HG03521 (cell line): ENCODE results near the gene RHCE.
"Not testable (repeated sequence)": the region's sequence is repeated elsewhere in the genome, so short reads cannot be mapped to it uniquely, and the experiment has no call there.

Experiments used
- ATAC-seq: cut with Tn5 transposase; IDR thresholded peaks from one replicate; pipeline ENCODE4 v1.9.1; 2021; ENCODE audit warnings: mild to moderate bottlenecking, moderate library complexity; ENCODE audit not compliant: unreplicated experiment

Gene RHCE

GRCh38 chr1:25349606-25350005 is 71.0 kb downstream of the RHCE start:
- no peak for ATAC-seq

GRCh38 chr1:25347556-25347955 is 73.1 kb downstream of the RHCE start:
- no peak for ATAC-seq

DNA sequence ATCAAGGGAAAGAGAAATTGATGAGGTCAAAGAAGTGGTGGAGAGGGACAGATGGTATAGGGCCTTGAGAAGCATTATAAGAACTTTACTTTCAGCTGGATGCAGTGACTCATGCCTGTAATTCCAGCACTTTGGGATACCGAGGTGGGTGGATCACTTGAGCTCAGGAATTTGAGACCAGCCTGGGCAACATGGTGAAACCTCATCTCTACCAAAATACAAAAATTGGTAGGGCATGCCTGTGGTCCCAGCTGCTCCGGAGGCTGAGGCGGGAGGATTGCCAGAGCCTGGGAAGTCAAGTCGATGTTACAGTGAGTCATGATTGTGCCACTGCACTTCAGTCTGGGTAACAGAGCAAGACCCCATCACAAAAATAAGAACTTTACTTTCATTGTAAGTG is 76.8 kb downstream of the RHCE start:
- no peak for ATAC-seq

- no peak for ATAC-seq
These were observed 77.8 kb downstream of the RHCE start for GRCh38 chr1:25342846-25343245.

GRCh38 chr1:25341746-25342145 is 78.9 kb downstream of the RHCE start:
- ATAC-seq, result no peak

- no peak for ATAC-seq
These were observed 81.6 kb downstream of the RHCE start for GRCh38 chr1:25338986-25339385.

- peak; percentile 64 for ATAC-seq
These were observed 82.2 kb downstream of the RHCE start, which contains the start of gene TMEM50A for GRCh38 chr1:25338188-25338981. TSS of gene TMEM50A (plus strand) at chr1:25338334. CDS start at chr1:25340487, 2,153 bp downstream.

- peak; percentile 30 for ATAC-seq
These were observed 83.0 kb downstream of the RHCE start for GRCh38 chr1:25337483-25338187.

DNA sequence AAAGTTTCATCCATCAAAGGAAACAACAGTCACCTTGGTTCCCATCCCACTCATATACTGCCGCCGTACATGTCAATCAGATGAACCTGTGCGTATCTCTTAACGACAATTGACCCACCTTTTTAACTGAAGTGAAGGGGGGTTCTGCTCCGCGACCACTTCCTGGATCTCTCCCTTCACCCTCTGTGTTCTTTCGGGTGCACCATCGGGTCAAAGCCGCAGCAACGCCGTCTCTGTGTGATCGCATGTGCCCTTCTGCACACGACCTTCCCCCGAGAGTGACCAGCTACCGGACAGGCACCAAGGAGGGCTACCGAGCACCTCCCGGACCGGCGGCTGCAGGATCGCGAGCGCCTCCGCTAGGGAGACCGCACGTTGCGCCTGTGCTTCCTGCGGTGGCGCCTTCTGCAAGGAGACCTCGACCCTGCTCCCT is 83.7 kb downstream of the RHCE start:
- not testable (repeated sequence) for ATAC-seq

DNA sequence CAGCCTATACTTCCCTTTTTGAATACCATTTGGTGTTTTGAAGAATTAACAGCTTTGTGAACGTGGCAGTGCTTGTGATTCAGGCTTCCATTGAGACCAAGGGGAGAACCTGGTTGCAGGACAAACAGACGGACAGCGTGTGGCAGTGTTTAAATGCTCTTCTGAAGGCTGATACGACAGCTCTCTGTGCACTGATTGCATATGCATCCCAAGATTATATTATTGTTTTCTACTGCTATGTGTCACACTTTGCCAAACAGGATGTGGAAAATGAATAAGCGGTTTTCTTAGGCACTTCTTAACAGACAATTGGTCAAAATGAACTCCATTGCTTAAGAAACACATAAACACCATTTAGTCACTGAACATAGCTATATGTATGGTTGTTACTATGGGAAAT is 90.7 kb downstream of the RHCE start:
- ATAC-seq, result not testable (repeated sequence)

DNA sequence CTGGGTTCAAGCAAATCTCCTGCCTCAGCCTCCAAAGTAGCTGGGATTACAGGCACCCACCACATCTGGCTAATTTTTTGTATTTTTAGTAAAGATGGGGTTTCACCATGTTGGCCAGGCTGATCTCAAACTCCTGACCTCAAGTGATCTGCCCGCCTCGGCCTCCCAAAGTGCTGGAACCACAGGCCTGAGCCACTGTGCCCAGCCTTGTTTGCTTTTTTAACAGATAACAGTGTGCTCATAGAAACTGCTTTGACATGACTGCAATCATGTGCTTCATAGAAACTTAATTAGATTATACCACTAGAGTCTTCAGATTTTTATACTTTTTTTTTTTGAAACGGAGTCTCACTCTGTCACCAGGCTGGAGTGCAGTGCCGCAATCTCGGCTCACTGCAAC is 91.3 kb downstream of the RHCE start:
- ATAC-seq, result not testable (repeated sequence)

- not testable (repeated sequence) for ATAC-seq
These were observed 91.8 kb downstream of the RHCE start for GRCh38 chr1:25328791-25329185.

GRCh38 chr1:25327864-25328790 is 92.5 kb downstream of the RHCE start:
- ATAC-seq, result not testable (repeated sequence)

DNA sequence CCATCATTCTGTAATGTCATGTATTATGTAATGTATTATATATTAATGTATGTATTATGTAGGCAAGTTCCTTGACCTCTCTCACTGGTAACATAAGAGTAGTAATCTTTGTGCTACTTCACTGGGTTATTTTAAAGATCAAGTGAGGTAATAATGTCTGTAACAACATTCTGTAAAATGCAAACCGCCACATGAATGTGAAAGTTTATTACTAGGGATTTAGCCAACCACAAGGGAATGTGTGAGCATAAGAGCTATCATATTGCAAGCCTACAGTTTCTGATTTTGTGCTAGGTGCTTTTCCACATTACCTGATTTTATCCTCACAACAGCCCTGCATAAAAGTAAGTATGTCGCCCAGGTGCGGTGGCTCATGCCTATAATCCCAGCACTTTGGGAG is 96.2 kb downstream of the RHCE start:
- not testable (repeated sequence) for ATAC-seq

GRCh38 chr1:25322127-25322526 is 98.5 kb downstream of the RHCE start:
- not testable (repeated sequence) for ATAC-seq

DNA sequence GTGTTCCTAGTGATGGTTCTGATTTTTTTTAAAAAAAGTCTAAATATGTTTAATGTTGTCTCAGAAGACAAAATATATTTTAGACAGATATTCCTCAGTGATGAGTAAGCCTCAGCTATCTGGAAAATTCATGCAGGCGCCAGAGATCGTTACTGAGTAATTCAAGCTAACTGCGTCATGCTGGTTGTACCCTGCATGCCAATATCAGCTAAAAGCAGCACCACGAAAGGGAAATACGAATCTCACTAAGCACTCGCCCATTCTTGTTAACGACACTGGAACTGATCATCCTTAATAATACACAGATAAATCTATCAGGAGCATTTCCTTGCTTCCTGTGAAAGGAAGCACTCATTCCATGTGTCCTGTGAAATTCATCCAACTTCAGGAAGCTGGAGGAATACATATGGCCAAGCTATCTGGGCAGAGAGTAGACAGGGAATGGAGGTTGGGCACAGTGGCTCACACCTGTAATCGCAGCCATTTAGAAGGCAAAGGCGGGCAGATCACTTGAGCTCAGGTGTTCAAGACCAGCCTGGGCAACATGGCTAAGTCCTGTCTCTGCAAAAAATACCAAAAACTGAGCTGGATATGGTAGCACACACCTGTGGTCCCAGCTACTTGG is 100.2 kb downstream of the RHCE start:
- ATAC-seq, result not testable (repeated sequence)

DNA sequence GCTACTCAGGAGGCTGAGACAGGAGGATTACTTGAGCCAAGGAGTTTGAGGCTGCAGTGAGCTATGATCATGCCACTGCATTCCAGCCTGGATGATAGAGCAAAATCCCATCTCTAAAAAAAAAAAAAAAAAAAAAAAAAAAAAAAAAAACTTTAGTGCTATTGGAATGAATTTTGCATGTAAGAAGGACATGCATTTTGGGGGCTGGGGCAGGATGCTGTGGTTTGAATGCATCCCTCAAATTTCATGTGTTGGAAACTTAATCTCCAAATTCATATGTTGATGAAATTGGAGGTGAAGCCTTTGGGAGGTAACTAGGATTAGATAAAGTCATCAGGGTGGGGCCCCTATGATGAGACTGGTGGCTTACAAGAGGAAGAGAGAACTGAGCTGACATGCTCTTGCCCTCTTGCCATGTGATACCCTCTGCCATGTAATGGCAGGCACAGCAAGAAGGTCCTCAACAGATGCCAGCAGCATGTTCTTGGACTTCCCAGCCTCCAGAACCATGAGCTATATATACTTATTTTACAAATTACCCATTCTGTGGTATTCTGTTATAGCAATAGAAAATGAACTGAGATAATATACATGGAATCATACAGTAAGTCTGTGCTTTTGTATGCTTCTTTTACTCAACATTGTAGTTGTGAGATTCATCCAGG is 107.7 kb downstream of the RHCE start:
- ATAC-seq, result not testable (repeated sequence)
